PFSK-1 (cell line): ENCODE data around the gene CDK1.

Experiments
- POLR2AphosphoS5 ChIP-seq: IDR thresholded peaks from 2 replicates; pipeline ENCODE4 v1.6.1; 2012; ENCODE audit warnings: low read depth, mild to moderate bottlenecking, control low read depth, low read length, moderate library complexity
- SIN3A ChIP-seq: IDR thresholded peaks from 2 replicates; pipeline ENCODE4 v1.6.1; 2012; ENCODE audit warnings: mild to moderate bottlenecking, low read length, moderate library complexity, borderline replicate concordance; ENCODE audit not compliant: insufficient read depth

- TF ChIP-seq SIN3A = no peak
- no peak for TF ChIP-seq POLR2AphosphoS5
These were observed 45.0 kb downstream of the CDK1 start for GRCh38 chr10:60823324-60823723.
